H1 (cell line): ENCODE results near the gene GSK3B. TPM values are rescaled to one million over a fixed set of nuclear protein-coding genes. Genes with fewer than 3 reads are reported as not detected.

ENCODE experiments used
- CTCF ChIA-PET: fragments of 300-600 bp; sonication (Branson Sonifier 250); formaldehyde crosslinking; loops from one replicate; lab custom pipeline; 2021; ENCODE audit not compliant: partially characterized antibody; lab: Charles Lee
- POLR2A ChIA-PET: fragments of 300-600 bp; sonication (Branson Sonifier 250); formaldehyde crosslinking; loops from one replicate; lab custom pipeline; 2021; ENCODE audit warnings: inconsistent platforms; ENCODE audit not compliant: partially characterized antibody; lab: Charles Lee
- DNase-seq, 2 experiments: peaks; one replicate each; pipeline versions ENCODE4 v3.0.0 to v3.0.0-alpha.2; 2010 to 2022; ENCODE audit warnings: low spot score in 2 of 2, low read depth in 1 of 2, mixed read lengths in 1 of 2
- FAIRE-seq: peaks from 2 replicates; lab custom pipeline; 2011; peaks lifted over from hg19 to GRCh38; lab: Jason Lieb, UNC
- H2AFZ ChIP-seq: 2 replicates; pipeline ENCODE4 v1.8.1; 2012; ENCODE audit warnings: low read length, inconsistent platforms
- H2AK5ac ChIP-seq: 2 replicates; pipeline ENCODE4 v1.6.1; 2013; ENCODE audit warnings: low read depth, low read length
- H2BK120ac ChIP-seq: replicated peaks from 2 replicates; pipeline ENCODE3; 2013; ENCODE audit warnings: low read depth, low read length, inconsistent platforms
- H2BK12ac ChIP-seq: 2 replicates; pipeline ENCODE4 v1.6.1; 2013; ENCODE audit warnings: low read depth, low read length
- H2BK15ac ChIP-seq: 2 replicates; pipeline ENCODE4 v1.6.1; 2013; ENCODE audit warnings: low read length
- H2BK20ac ChIP-seq: 2 replicates; pipeline ENCODE4 v1.6.1; 2013; ENCODE audit warnings: low read length
- H2BK5ac ChIP-seq: 2 replicates; pipeline ENCODE4 v1.6.1; 2013; ENCODE audit warnings: low read depth, low read length
- H3K14ac ChIP-seq: 2 replicates; pipeline ENCODE4 v1.6.1; 2013; ENCODE audit warnings: inconsistent platforms; ENCODE audit not compliant: insufficient read length
- H3K18ac ChIP-seq: 2 replicates; pipeline ENCODE4 v1.6.1; 2013; ENCODE audit warnings: low read length; ENCODE audit errors: extremely low read depth
- H3K23ac ChIP-seq: 2 replicates; pipeline ENCODE4 v1.6.1; 2013; ENCODE audit warnings: inconsistent platforms; ENCODE audit not compliant: insufficient read length
- H3K23me2 ChIP-seq: 2 replicates; pipeline ENCODE4 v1.6.1; 2013; ENCODE audit warnings: low read depth, low read length
- H3K27ac ChIP-seq: 2 replicates; pipeline ENCODE4 v1.6.1; 2011; ENCODE audit warnings: low read depth, low read length, inconsistent platforms
- H3K27me3 ChIP-seq, 4 experiments: replicated peaks in 1 of 4; 1 replicate in 1 of 4; 2 replicates in 3 of 4; pipeline versions ENCODE4 v1.6.1 to v1.8.1; 2011 to 2013; ENCODE audit warnings: low read length in 3 of 4, mild to moderate bottlenecking in 3 of 4, inconsistent platforms in 2 of 4, mixed read lengths in 2 of 4, moderate library complexity in 1 of 4; ENCODE audit not compliant: control insufficient read depth in 3 of 4, insufficient read depth in 3 of 4; ENCODE audit errors: extremely low read depth in 1 of 4
- H3K36me3 ChIP-seq, 4 experiments: 2 replicates each; pipeline versions ENCODE4 v1.6.1 to v1.8.1; 2011 to 2013; ENCODE audit warnings: mild to moderate bottlenecking in 4 of 4, low read length in 3 of 4, moderate library complexity in 2 of 4, control low read depth in 1 of 4, inconsistent platforms in 1 of 4; ENCODE audit not compliant: insufficient read depth in 4 of 4, control insufficient read depth in 2 of 4
- H3K4ac ChIP-seq: replicated peaks from 2 replicates; pipeline ENCODE3; 2013; ENCODE audit warnings: low read length, low read depth, mixed read lengths, inconsistent platforms; ENCODE audit not compliant: insufficient read length
- H3K4me1 ChIP-seq, 4 experiments: replicated peaks in 1 of 4; 1 replicate in 1 of 4; 2 replicates in 3 of 4; pipeline versions ENCODE4 v1.6.1 to v1.8.1; 2011 to 2013; ENCODE audit warnings: low read length in 3 of 4, inconsistent platforms in 2 of 4, mixed read lengths in 1 of 4; ENCODE audit not compliant: insufficient read depth in 4 of 4, control insufficient read depth in 3 of 4
- H3K4me2 ChIP-seq, 2 experiments: 2 replicates each; pipeline versions ENCODE4 v1.6.1 to v1.8.1; 2011 to 2013; ENCODE audit warnings: low read depth in 2 of 2, low read length in 2 of 2, control low read depth in 1 of 2, inconsistent platforms in 1 of 2, mild to moderate bottlenecking in 1 of 2; ENCODE audit not compliant: insufficient read depth in 1 of 2
- H3K4me3 ChIP-seq, 4 experiments: fragments of 200-600, 300-600 bp in 1 of 4; sonication (generic), shearing (Covaris generic), sonication (Bioruptor Twin) in 1 of 4; 2 replicates each; pipeline versions ENCODE4 v1.5.1 to v1.8.1; 2011 to 2016; ENCODE audit warnings: low read length in 4 of 4, low read depth in 3 of 4, control low read depth in 2 of 4, inconsistent platforms in 2 of 4, mild to moderate bottlenecking in 2 of 4, mixed read lengths in 1 of 4, moderate library complexity in 1 of 4; ENCODE audit not compliant: insufficient read depth in 2 of 4; ENCODE audit errors: extremely low read depth in 1 of 4
- H3K56ac ChIP-seq: replicated peaks from 2 replicates; pipeline ENCODE3; 2013; ENCODE audit warnings: low read depth, mild to moderate bottlenecking, mixed read lengths, low read length, inconsistent platforms; ENCODE audit not compliant: insufficient read length
- H3K79me1 ChIP-seq: 2 replicates; pipeline ENCODE4 v1.6.1; 2013; ENCODE audit warnings: low read depth, low read length, control low read depth
- H3K79me2 ChIP-seq, 2 experiments: 2 replicates each; pipeline versions ENCODE4 v1.6.1 to v1.8.1; 2012 to 2013; ENCODE audit warnings: low read length in 2 of 2, mild to moderate bottlenecking in 2 of 2, inconsistent platforms in 1 of 2; ENCODE audit not compliant: insufficient read depth in 2 of 2, control insufficient read depth in 1 of 2
- H3K9ac ChIP-seq, 4 experiments: replicated peaks in 1 of 4; 1 replicate in 1 of 4; 2 replicates in 3 of 4; pipeline versions ENCODE4 v1.6.1 to v1.8.1; 2011 to 2013; ENCODE audit warnings: low read depth in 3 of 4, low read length in 3 of 4, control low read depth in 2 of 4, mild to moderate bottlenecking in 2 of 4, moderate library complexity in 2 of 4, inconsistent platforms in 1 of 4; ENCODE audit errors: extremely low read depth in 1 of 4
- H3K9me3 ChIP-seq, 2 experiments: 2 replicates each; pipeline versions ENCODE4 v1.6.1 to v1.8.1; 2012 to 2013; ENCODE audit warnings: mild to moderate bottlenecking in 2 of 2, moderate library complexity in 2 of 2, control low read depth in 1 of 2, inconsistent platforms in 1 of 2, low read depth in 1 of 2, low read length in 1 of 2, mixed read lengths in 1 of 2; ENCODE audit not compliant: insufficient read depth in 2 of 2
- H4K20me1 ChIP-seq, 2 experiments: replicated peaks in 1 of 2; 2 replicates each; pipeline versions ENCODE3 to v1.8.1; 2011 to 2013; ENCODE audit warnings: inconsistent platforms in 2 of 2, low read length in 2 of 2, mild to moderate bottlenecking in 1 of 2; ENCODE audit not compliant: insufficient read depth in 2 of 2, control insufficient read depth in 1 of 2
- H4K5ac ChIP-seq: 2 replicates; pipeline ENCODE4 v1.6.1; 2013; ENCODE audit warnings: low read length, low read depth, mixed read lengths, inconsistent platforms; ENCODE audit not compliant: insufficient read length
- H4K8ac ChIP-seq: 2 replicates; pipeline ENCODE4 v1.8.0; 2013; ENCODE audit warnings: mild to moderate bottlenecking, moderate library complexity, low read length, inconsistent platforms; ENCODE audit not compliant: insufficient read depth; ENCODE audit errors: extremely low read depth
- H4K91ac ChIP-seq: replicated peaks from 2 replicates; pipeline ENCODE3; 2013; ENCODE audit warnings: low read length, mixed read lengths, inconsistent platforms; ENCODE audit not compliant: insufficient read length
- JUN ChIP-seq: IDR thresholded peaks from 2 replicates; pipeline ENCODE4 v1.6.1; 2011; ENCODE audit warnings: low read depth, mild to moderate bottlenecking, improper control_type of control experiment, low read length
- JUND ChIP-seq: IDR thresholded peaks from 2 replicates; pipeline ENCODE4 v1.6.1; 2011; ENCODE audit warnings: mild to moderate bottlenecking, improper control_type of control experiment, low read length
- PHF8 ChIP-seq: fragments of 200-600 bp; sonication (generic); conservative IDR thresholded peaks from 2 replicates; pipeline ENCODE4 v1.7.1; 2012; ENCODE audit warnings: low read depth, mild to moderate bottlenecking, inconsistent platforms, low read length, moderate library complexity
- POLR2AphosphoS5 ChIP-seq: IDR thresholded peaks from 2 replicates; pipeline ENCODE4 v1.6.1; 2011; ENCODE audit warnings: low read depth, low read length
- RBBP5 ChIP-seq: IDR thresholded peaks from 2 replicates; pipeline ENCODE4 v1.7.1; 2012; ENCODE audit warnings: low read depth, mild to moderate bottlenecking, inconsistent platforms, low read length, moderate library complexity, borderline replicate concordance
- SIN3A ChIP-seq, 2 experiments: IDR thresholded peaks in 1 of 2; conservative IDR thresholded peaks in 1 of 2; 2 replicates each; pipeline ENCODE4 v1.6.1; 2011 to 2012; ENCODE audit warnings: low read length in 2 of 2, improper control_type of control experiment in 1 of 2, low read depth in 1 of 2, mild to moderate bottlenecking in 1 of 2
- SP1 ChIP-seq: IDR thresholded peaks from 2 replicates; pipeline ENCODE4 v1.6.1; 2011; ENCODE audit warnings: low read depth, low read length
- SUZ12 ChIP-seq: fragments of 200-600 bp; sonication (generic); IDR thresholded peaks from 2 replicates; pipeline ENCODE4 v1.6.1; 2012; ENCODE audit warnings: mild to moderate bottlenecking, inconsistent platforms, low read length, moderate library complexity, mixed read lengths
- TEAD4 ChIP-seq: IDR thresholded peaks from 2 replicates; pipeline ENCODE4 v1.6.1; 2012; ENCODE audit warnings: low read depth, low read length, inconsistent platforms, mixed read lengths
- WGBS, 2 experiments: shearing (Covaris generic) in 1 of 2; methylation state at CpG; one replicate each; pipeline versions ENCODE4 v1.1.6 to v1.1.7; 2013 to 2015; ENCODE audit warnings: low lambda C conversion rate in 2 of 2, mixed read lengths in 2 of 2, inconsistent platforms in 1 of 2, low coverage in 1 of 2, missing lambda C conversion rate in 1 of 2; ENCODE audit not compliant: insufficient replicate concordance in 2 of 2, insufficient coverage in 1 of 2, insufficient read length in 1 of 2; ENCODE audit errors: extremely low coverage in 1 of 2, missing lambda C conversion rate in 1 of 2; 5-methylcytosine and 5-hydroxymethylcytosine counted together
- polyA plus RNA-seq, 7 experiments: library from polyadenylated mRNA; depleted of rRNA in 3 of 7; stranded (reverse) in 5 of 7; unstranded in 2 of 7; fragments of >200 nt in 5 of 7; fragments of 200-250 nt in 2 of 7; gene quantifications; 1 replicate in 5 of 7; 2 replicates in 1 of 7; 4 replicates in 1 of 7; pipeline versions ENCODE4 v1.2.1 to v1.2.3, GENCODE V29; 2011 to 2013; ENCODE audit warnings: missing spikeins in 2 of 7, mixed read lengths in 2 of 7
- total RNA-seq: library from RNA; stranded (reverse); fragmentation: NEBNext Ultra II Directional; extraction: Animal tissue kit (Norgen Biotek cat#: 25700); gene quantifications from 2 replicates; pipeline ENCODE4 v1.2.1, GENCODE V29; 2021
- TF ChIP-seq, protein P1 (sequence below): IDR thresholded peaks from 2 replicates; pipeline ENCODE4 v1.6.1; 2012; ENCODE audit warnings: inconsistent platforms

Gene GSK3B
- total and polyA plus RNA-seq, 2 of the 8 experiments (the other 6 are each of a cell fraction or from before 2014, with no cell fraction given), result 24.2 to 50.7 TPM

DNA sequence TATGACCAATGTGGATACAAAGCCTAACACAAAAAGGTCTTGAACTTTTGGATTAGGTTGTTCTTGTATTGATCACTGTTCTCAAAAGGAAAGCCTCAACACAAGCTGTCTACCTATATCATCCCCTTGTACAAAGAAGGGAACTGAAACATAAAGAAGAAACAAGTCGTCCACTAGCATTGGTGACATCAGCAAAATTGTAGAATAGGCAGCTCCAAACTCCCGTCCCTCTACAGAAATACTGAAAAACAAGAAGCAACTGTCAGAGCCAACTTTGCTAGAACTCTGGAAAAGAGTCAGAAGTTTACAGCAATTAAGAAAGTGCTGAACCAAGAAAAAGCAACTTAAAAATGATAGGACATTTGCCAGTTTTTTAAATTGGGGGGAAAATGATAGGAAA lies 319.8 kb downstream of the GSK3B start:
- Histone ChIP-seq H4K5ac (no peak overlapping the region), H3K4me2 (no peak overlapping the region), H3K23ac (no peak overlapping the region), H3K79me1 (no peaks in the 10 kb centered on the region), H4K91ac (no peak overlapping the region), H3K9me3 (peaks cover 0 to 3% of the 10 kb centered on the region in 2 experiments; a peak in 1 of 4 replicates), H2AK5ac (no peak overlapping the region), H2BK15ac (no peak overlapping the region), H4K20me1 (no peaks in the 10 kb centered on the region), H2AFZ (peak overlapping the region; percentile 76; the same call in 1 of the 2 replicates), H3K79me2 (no peaks in the 10 kb centered on the region), H2BK12ac (no peak overlapping the region), H3K56ac (no peak overlapping the region), H2BK20ac (no peak overlapping the region), H3K9ac (no peak overlapping the region), H3K23me2 (no peaks in the 10 kb centered on the region), H2BK120ac (no peak overlapping the region), H3K27ac (no peak overlapping the region), H3K36me3 (no peaks in the 10 kb centered on the region), H4K8ac (no peak overlapping the region), H3K18ac (no peak overlapping the region), H3K4me3 (no peak overlapping the region), H3K27me3 (peaks cover 0 to 1% (median 0%) of the 10 kb centered on the region in 4 experiments; a peak in 1 of 7 replicates), H3K4me1 (0 out of 7 replicates have a peak, but pooled peaks cover 0 to 4% (median 0%) of the 10 kb centered on the region in 4 experiments), H3K4ac (no peak overlapping the region), H3K14ac (no peak overlapping the region), H2BK5ac (no peak overlapping the region)
- FAIRE-seq, result no peak
- POLR2A ChIA-PET, result no interaction called here
- 70% methylated on average over 2 of the region's 2 CpGs; no CpG with 5 or more reads in 1 of the 2 experiments for WGBS, 2 experiments
- CTCF ChIA-PET, result no interaction called here
- TF ChIP-seq SP1, result no peak
- no peak for TF ChIP-seq SUZ12
- no peak for TF ChIP-seq JUN
- no peak for TF ChIP-seq TEAD4
- TF ChIP-seq POLR2AphosphoS5, result no peak
- TF ChIP-seq, protein P1, sequence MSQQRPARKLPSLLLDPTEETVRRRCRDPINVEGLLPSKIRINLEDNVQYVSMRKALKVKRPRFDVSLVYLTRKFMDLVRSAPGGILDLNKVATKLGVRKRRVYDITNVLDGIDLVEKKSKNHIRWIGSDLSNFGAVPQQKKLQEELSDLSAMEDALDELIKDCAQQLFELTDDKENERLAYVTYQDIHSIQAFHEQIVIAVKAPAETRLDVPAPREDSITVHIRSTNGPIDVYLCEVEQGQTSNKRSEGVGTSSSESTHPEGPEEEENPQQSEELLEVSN, result no peak
- TF ChIP-seq SIN3A (conservative IDR thresholded peaks at IDR 0.05 in 1 of 2, IDR thresholded peaks at IDR 0.05 in 1 of 2; ENCODE audit: low read depth in 1 of 2, low read length in 2 of 2), result no peak
- no peak for TF ChIP-seq PHF8
- TF ChIP-seq JUND, result no peak
- no peak for TF ChIP-seq RBBP5
- no peak for DNase-seq
